Measurements from ENCODE around the gene HTN3. TPM values are rescaled to one million over a fixed set of nuclear protein-coding genes. Genes with fewer than 3 reads are reported as not detected.

Gene HTN3
- total RNA-seq, 1 experiment from 2014 or later, result not detected

DNA sequence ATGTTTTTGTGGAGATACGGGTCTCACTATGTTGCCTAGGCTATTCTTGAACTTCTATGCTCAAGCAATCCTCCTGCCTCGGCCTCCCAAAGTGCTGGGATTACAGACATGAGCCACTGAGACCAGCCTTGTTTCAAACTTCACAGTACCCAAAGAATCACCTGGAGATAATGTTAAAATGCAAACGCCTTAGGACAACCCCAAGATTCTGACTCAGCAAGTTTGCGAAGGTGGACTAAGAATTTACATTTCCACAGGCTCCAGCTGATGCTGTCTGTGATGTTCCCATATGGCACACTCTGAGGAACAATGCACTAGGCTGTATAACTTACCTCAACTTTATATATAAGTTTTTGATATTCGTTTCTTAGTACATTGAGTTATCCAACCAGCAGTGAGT is 33.5 kb upstream of the HTN3 start (continued):
- TF ChIP-seq, protein P1, sequence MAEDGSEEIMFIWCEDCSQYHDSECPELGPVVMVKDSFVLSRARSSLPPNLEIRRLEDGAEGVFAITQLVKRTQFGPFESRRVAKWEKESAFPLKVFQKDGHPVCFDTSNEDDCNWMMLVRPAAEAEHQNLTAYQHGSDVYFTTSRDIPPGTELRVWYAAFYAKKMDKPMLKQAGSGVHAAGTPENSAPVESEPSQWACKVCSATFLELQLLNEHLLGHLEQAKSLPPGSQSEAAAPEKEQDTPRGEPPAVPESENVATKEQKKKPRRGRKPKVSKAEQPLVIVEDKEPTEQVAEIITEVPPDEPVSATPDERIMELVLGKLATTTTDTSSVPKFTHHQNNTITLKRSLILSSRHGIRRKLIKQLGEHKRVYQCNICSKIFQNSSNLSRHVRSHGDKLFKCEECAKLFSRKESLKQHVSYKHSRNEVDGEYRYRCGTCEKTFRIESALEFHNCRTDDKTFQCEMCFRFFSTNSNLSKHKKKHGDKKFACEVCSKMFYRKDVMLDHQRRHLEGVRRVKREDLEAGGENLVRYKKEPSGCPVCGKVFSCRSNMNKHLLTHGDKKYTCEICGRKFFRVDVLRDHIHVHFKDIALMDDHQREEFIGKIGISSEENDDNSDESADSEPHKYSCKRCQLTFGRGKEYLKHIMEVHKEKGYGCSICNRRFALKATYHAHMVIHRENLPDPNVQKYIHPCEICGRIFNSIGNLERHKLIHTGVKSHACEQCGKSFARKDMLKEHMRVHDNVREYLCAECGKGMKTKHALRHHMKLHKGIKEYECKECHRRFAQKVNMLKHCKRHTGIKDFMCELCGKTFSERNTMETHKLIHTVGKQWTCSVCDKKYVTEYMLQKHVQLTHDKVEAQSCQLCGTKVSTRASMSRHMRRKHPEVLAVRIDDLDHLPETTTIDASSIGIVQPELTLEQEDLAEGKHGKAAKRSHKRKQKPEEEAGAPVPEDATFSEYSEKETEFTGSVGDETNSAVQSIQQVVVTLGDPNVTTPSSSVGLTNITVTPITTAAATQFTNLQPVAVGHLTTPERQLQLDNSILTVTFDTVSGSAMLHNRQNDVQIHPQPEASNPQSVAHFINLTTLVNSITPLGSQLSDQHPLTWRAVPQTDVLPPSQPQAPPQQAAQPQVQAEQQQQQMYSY (CRISPR knock-in tag; IDR thresholded peaks at IDR 0.05), result no peak
- no peak for TF ChIP-seq TCF7 (CRISPR knock-in tag; IDR thresholded peaks at IDR 0.05; ENCODE audit: low read depth)
- TF ChIP-seq RORB (CRISPR knock-in tag; IDR thresholded peaks at IDR 0.05), result no peak
- no peak for TF ChIP-seq ZSCAN18 (CRISPR knock-in tag; IDR thresholded peaks at IDR 0.05)
- no peak for TF ChIP-seq SMAD3 (CRISPR knock-in tag; IDR thresholded peaks at IDR 0.05; ENCODE audit: borderline replicate concordance)

DNA sequence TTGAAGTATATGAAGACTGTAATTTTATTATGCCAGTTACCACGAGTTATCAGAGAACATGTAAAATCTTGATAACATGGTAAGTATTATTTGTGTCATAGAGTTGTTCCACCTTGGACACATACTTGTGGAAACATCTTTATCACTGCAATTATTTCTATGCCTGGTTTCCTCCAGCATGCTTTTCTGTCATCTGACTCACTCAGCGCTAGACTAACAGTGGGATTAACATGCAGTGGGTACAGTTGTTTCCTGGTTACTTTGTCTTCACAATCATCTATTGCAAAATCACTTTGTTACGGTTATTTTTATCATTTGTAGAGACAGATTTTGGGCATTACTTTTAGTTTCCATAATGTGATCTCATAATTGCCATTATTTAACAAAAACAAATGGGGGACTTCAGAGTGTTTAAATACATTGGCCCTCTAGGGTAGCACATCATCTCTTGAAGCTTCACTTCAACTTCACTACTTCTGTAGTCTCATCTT is 32.7 kb upstream of the HTN3 start, which contains the start of gene STATH:
TSS of gene STATH (plus strand) at position 441 of the 491 bp plus-strand sequence. CDS start 2,472 bp downstream, outside the sequence.
- no peaks in the 10 kb centered on the region for H3K9me3 Mint-ChIP-seq
- no peak within 1 kb of the TSS for H3K4me3 Mint-ChIP-seq
- H3K4me1 Mint-ChIP-seq, result peaks cover 3% of the 10 kb centered on the region; the same call in 1 of the 2 replicates
- DNase-seq (ENCODE audit: low spot score) (no peak), ATAC-seq (no peak)
- ChIA-PET POLR2A (no interaction called here), CTCF (no interaction called here)
- no peak within 1 kb of the TSS for H3K27ac Mint-ChIP-seq
- H3K36me3 Mint-ChIP-seq, result no peaks in the 10 kb centered on the region
- no peaks in the 10 kb centered on the region for H3K27me3 Mint-ChIP-seq (ENCODE audit: low read depth)
- no peak for TF ChIP-seq EMX1 (CRISPR knock-in tag; IDR thresholded peaks at IDR 0.05)
- TF ChIP-seq, protein P2, sequence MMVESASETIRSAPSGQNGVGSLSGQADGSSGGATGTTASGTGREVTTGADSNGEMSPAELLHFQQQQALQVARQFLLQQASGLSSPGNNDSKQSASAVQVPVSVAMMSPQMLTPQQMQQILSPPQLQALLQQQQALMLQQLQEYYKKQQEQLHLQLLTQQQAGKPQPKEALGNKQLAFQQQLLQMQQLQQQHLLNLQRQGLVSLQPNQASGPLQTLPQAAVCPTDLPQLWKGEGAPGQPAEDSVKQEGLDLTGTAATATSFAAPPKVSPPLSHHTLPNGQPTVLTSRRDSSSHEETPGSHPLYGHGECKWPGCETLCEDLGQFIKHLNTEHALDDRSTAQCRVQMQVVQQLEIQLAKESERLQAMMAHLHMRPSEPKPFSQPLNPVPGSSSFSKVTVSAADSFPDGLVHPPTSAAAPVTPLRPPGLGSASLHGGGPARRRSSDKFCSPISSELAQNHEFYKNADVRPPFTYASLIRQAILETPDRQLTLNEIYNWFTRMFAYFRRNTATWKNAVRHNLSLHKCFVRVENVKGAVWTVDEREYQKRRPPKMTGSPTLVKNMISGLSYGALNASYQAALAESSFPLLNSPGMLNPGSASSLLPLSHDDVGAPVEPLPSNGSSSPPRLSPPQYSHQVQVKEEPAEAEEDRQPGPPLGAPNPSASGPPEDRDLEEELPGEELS (CRISPR knock-in tag; IDR thresholded peaks at IDR 0.05), result no peak
- TF ChIP-seq ZBTB21 (CRISPR knock-in tag; IDR thresholded peaks at IDR 0.05; ENCODE audit: borderline replicate concordance), result no peak
- TF ChIP-seq TEAD4 (CRISPR knock-in tag; IDR thresholded peaks at IDR 0.05), result no peak
- TF ChIP-seq ATF1 (CRISPR knock-in tag; IDR thresholded peaks at IDR 0.05), result no peak
- no peak for TF ChIP-seq JUN (CRISPR knock-in tag; IDR thresholded peaks at IDR 0.05)
- no peak for TF ChIP-seq USF1 (CRISPR knock-in tag; IDR thresholded peaks at IDR 0.05)
- TF ChIP-seq ARID4B (CRISPR knock-in tag; IDR thresholded peaks at IDR 0.05; ENCODE audit: borderline replicate concordance), result no peak
- no peak for TF ChIP-seq RELA (CRISPR knock-in tag; IDR thresholded peaks at IDR 0.05; ENCODE audit: borderline replicate concordance)
- TF ChIP-seq, protein P3, sequence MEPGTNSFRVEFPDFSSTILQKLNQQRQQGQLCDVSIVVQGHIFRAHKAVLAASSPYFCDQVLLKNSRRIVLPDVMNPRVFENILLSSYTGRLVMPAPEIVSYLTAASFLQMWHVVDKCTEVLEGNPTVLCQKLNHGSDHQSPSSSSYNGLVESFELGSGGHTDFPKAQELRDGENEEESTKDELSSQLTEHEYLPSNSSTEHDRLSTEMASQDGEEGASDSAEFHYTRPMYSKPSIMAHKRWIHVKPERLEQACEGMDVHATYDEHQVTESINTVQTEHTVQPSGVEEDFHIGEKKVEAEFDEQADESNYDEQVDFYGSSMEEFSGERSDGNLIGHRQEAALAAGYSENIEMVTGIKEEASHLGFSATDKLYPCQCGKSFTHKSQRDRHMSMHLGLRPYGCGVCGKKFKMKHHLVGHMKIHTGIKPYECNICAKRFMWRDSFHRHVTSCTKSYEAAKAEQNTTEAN (CRISPR knock-in tag; IDR thresholded peaks at IDR 0.05), result no peak

All from WTC11 (cell line).